Activated naive CD8-positive, alpha-beta T cell treated with anti-CD3 and anti-CD28 coated beads for 36 hours (primary cell): ENCODE results near the gene ACE. TPM values are rescaled to one million over a fixed set of nuclear protein-coding genes. Genes with fewer than 3 reads are reported as not detected.

ENCODE experiments used
- DNase-seq: peaks from one replicate; pipeline ENCODE4 v3.0.0; 2021
- H3K27ac Mint-ChIP-seq: one replicate; pipeline ENCODE4 v1.8.0; 2022; ENCODE audit warnings: mild to moderate bottlenecking, moderate library complexity, mixed read lengths
- H3K27me3 Mint-ChIP-seq: one replicate; pipeline ENCODE4 v1.8.0; 2022; ENCODE audit warnings: mild to moderate bottlenecking, mixed read lengths
- H3K36me3 Mint-ChIP-seq: one replicate; pipeline ENCODE4 v1.8.0; 2021; ENCODE audit warnings: mild to moderate bottlenecking, mixed read lengths
- H3K4me1 Mint-ChIP-seq: one replicate; pipeline ENCODE4 v1.8.0; 2021; ENCODE audit warnings: mixed read lengths
- H3K4me3 Mint-ChIP-seq: one replicate; pipeline ENCODE4 v1.8.0; 2022; ENCODE audit warnings: mild to moderate bottlenecking, moderate library complexity, mixed read lengths
- H3K9me3 Mint-ChIP-seq: one replicate; pipeline ENCODE4 v1.8.0; 2022; ENCODE audit warnings: mixed read lengths
- total RNA-seq, 2 experiments: library from RNA; stranded (reverse); gene quantifications; one replicate each; pipeline ENCODE4 v1.2.3, GENCODE V29; 2021

Gene ACE
- total RNA-seq, 2 experiments from 2014 or later: not detected

DNA sequence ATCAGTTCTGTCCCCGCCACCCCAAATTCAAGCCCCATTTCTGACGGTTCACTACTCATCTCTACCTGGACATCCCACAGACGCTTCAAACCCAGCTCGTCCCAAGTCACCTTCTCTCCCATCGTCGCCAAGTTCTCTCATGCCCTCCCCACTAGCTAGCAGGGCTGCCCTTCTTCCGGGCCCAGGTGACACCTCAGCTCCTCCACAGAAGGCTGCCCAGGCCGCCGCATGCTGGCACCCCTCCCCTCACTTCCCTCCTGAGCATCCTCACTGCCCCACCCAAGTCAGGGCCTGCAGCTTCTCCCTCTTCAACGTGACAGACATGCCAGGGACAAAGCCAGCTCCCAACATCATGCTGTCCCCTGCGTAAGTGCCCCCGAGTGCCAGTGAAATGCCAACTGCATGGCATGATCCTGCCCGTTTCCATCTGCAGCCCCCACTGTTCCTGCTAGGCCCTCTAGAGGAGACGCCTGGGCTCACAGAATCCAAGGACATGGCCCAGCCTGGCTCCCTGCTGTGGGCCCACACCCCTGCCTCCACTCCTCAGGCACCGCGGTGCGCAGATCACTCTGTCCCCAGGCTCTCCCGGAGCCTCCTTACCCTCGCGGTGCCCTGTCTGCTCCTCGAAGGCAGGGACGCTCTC lies 36.6 kb upstream of the ACE start:
- peaks cover 13% of the 10 kb centered on the region for H3K4me1 Mint-ChIP-seq
- DNase-seq: no peak
- H3K36me3 Mint-ChIP-seq: no peaks in the 10 kb centered on the region
- H3K27ac Mint-ChIP-seq: peak overlapping the region; percentile 57
- peaks cover 4% of the 10 kb centered on the region for H3K27me3 Mint-ChIP-seq
- H3K9me3 Mint-ChIP-seq: no peaks in the 10 kb centered on the region
- H3K4me3 Mint-ChIP-seq: peak overlapping the region; percentile 6

DNA sequence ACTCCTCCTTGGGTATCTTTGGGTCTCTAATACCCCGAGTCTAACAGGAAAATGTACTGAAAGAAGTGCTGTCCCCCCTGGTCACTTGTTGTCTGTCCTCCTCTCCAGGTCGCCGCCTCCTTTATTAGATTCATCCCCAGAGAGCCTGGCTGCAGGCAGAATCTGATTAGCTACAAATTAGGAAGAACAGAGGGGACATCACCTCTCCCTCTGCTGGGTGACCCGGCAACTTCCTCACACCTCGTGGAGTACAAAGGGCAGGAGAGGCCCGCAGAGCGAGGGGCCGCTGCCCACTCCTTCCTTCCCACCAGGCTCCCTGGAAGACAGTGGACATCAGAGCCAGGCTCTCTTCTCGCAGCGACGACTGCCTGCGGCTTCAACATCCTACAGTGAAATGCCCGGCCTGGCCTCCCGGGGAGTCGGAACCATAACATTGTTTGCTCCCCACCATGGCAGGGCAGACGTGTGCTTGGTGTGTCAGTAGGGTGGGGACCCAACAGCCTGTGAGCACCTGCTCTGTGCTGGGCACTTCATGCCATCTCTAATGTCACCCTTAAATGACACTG lies 36.0 kb upstream of the ACE start:
- Mint-ChIP-seq H3K36me3 (no peaks in the 10 kb centered on the region), H3K27me3 (peaks cover 4% of the 10 kb centered on the region), H3K4me1 (peaks cover 15% of the 10 kb centered on the region), H3K9me3 (no peaks in the 10 kb centered on the region), H3K27ac (no peak overlapping the region), H3K4me3 (no peak overlapping the region)
- no peak for DNase-seq

DNA sequence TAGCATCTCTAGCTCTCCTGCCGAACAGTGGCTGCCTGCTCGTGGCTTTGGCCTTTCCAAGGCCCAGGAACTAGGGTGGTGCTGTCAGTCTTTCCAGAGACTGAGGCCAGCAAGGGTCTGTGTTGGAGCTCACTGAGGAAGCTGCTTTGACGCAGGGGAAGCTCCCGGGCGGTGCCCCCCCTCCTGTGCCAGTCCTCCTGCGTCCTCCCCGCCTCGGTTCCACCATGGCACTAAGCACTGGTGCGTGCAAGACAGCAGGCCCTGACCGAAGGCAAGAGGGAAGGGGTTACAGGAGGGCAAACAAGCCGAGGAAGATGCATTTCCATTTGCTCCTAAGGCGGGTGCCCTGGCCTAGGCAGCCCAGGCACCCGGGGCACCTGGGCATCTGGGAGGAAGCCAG lies 35.2 kb upstream of the ACE start:
- no peak for DNase-seq
- H3K4me3 Mint-ChIP-seq: no peak overlapping the region
- H3K27ac Mint-ChIP-seq: no peak overlapping the region
- H3K9me3 Mint-ChIP-seq: no peaks in the 10 kb centered on the region
- no peaks in the 10 kb centered on the region for H3K36me3 Mint-ChIP-seq
- H3K27me3 Mint-ChIP-seq: peaks cover 4% of the 10 kb centered on the region
- H3K4me1 Mint-ChIP-seq: peaks cover 15% of the 10 kb centered on the region

DNA sequence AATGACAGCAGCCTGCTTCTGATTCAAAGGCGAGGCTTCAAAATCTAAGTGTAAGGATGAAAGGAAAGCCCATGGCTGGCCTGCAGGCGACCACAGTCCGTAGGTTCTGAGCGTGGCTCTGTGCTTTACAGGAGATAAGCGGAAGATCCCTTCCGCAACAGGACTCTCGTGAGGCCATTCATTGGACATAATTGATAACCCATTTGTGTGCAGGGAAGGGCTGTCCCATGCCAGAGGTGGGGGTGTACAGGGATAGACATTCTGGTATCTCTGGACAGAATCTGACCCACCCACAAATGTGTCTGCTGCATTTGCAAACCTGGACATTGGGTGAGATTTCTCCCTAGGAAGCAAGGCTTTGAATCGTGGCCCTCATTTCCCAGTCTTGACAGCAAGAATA lies 34.8 kb upstream of the ACE start:
- Mint-ChIP-seq H3K36me3 (no peaks in the 10 kb centered on the region), H3K4me3 (no peak overlapping the region)

GRCh38 chr17:63442549-63443035 lies 34.3 kb upstream of the ACE start:
- DNase-seq: no peak
- H3K4me1 Mint-ChIP-seq: peaks cover 21% of the 10 kb centered on the region
- H3K4me3 Mint-ChIP-seq: no peak overlapping the region
- H3K36me3 Mint-ChIP-seq: no peaks in the 10 kb centered on the region
- H3K27ac Mint-ChIP-seq: no peak overlapping the region
- peaks cover 4% of the 10 kb centered on the region for H3K27me3 Mint-ChIP-seq
- no peaks in the 10 kb centered on the region for H3K9me3 Mint-ChIP-seq

More for the DNA sequence above, 34.8 kb upstream of the ACE start:
- no peak overlapping the region for H3K27ac Mint-ChIP-seq
- peaks cover 16% of the 10 kb centered on the region for H3K4me1 Mint-ChIP-seq
- no peaks in the 10 kb centered on the region for H3K9me3 Mint-ChIP-seq
- H3K27me3 Mint-ChIP-seq: peaks cover 4% of the 10 kb centered on the region
- no peak for DNase-seq

- Mint-ChIP-seq H3K36me3 (no peaks in the 10 kb centered on the region), H3K27ac (no peak overlapping the region), H3K27me3 (peaks cover 4% of the 10 kb centered on the region), H3K9me3 (no peaks in the 10 kb centered on the region), H3K4me3 (no peak overlapping the region), H3K4me1 (peaks cover 21% of the 10 kb centered on the region)
- DNase-seq: no peak
These were observed 33.8 kb upstream of the ACE start for GRCh38 chr17:63443053-63443452.

DNA sequence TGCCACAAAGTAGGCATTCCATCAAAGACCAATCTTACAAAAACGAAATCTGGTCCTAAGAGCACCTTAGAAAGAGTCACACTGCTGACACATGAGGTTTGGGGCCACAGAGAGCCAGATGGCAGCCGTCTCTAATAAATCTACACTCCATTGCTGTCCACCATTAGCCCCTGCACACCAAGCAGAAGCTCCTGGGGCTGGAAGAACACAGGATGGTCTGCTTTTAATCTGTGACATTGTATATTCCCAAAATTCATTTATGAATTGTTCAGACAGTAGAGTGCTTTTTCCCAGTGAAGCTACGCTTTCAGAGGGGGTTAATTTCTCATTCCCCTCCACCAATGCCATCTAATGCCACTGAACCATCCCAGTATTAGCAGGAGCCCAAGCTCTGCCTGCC lies 32.4 kb upstream of the ACE start:
- H3K4me1 Mint-ChIP-seq: peaks cover 21% of the 10 kb centered on the region
- H3K4me3 Mint-ChIP-seq: no peak overlapping the region
- no peaks in the 10 kb centered on the region for H3K9me3 Mint-ChIP-seq
- H3K27me3 Mint-ChIP-seq: peaks cover 9% of the 10 kb centered on the region
- no peak overlapping the region for H3K27ac Mint-ChIP-seq
- DNase-seq: no peak
- H3K36me3 Mint-ChIP-seq: peaks cover 2% of the 10 kb centered on the region

DNA sequence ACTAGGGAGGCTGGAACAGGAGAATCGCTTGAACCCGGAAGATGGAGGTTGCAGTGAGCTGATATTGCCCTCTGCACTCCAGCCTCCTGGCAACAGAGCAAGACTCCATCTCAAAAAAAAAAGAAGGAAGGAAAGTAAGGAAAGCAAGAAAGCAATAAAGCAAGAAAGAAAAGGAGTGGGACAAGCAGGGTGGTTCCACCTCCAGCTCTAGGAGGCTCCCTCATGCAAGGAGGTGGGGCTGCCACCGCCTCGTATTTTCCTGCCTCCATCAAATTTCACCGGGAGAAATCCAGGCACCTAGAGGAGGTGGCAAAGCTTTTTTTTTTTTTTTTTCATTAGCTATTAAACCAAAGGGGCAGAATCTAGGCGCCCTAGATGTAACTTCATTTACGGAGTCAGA lies 31.8 kb upstream of the ACE start:
- H3K27me3 Mint-ChIP-seq: peaks cover 9% of the 10 kb centered on the region
- DNase-seq: no peak
- no peaks in the 10 kb centered on the region for H3K9me3 Mint-ChIP-seq
- peaks cover 19% of the 10 kb centered on the region for H3K4me1 Mint-ChIP-seq
- peaks cover 2% of the 10 kb centered on the region for H3K36me3 Mint-ChIP-seq
- peak overlapping the region; percentile 55 for H3K4me3 Mint-ChIP-seq
- peak overlapping the region; percentile 61 for H3K27ac Mint-ChIP-seq

- Mint-ChIP-seq H3K9me3 (no peaks in the 10 kb centered on the region), H3K36me3 (peaks cover 2% of the 10 kb centered on the region), H3K4me1 (peaks cover 19% of the 10 kb centered on the region), H3K4me3 (peak overlapping the region; percentile 55), H3K27me3 (peaks cover 9% of the 10 kb centered on the region), H3K27ac (no peak overlapping the region)
- DNase-seq: peak; percentile 61
These were observed 31.3 kb upstream of the ACE start for GRCh38 chr17:63445571-63445953.

- peak; percentile 78 for DNase-seq
- Mint-ChIP-seq H3K27ac (peak within 1 kb of the TSS; percentile 79), H3K36me3 (peaks cover 2% of the 10 kb centered on the region), H3K9me3 (no peaks in the 10 kb centered on the region), H3K4me1 (peaks cover 21% of the 10 kb centered on the region), H3K4me3 (peak within 1 kb of the TSS; percentile 67), H3K27me3 (peaks cover 9% of the 10 kb centered on the region)
These were observed 30.7 kb upstream of the ACE start, which contains the start of gene CYB561 for GRCh38 chr17:63445954-63446752. TSS of gene CYB561 (minus strand) at chr17:63446306. CDS start at chr17:63437547, 8,759 bp downstream.

DNA sequence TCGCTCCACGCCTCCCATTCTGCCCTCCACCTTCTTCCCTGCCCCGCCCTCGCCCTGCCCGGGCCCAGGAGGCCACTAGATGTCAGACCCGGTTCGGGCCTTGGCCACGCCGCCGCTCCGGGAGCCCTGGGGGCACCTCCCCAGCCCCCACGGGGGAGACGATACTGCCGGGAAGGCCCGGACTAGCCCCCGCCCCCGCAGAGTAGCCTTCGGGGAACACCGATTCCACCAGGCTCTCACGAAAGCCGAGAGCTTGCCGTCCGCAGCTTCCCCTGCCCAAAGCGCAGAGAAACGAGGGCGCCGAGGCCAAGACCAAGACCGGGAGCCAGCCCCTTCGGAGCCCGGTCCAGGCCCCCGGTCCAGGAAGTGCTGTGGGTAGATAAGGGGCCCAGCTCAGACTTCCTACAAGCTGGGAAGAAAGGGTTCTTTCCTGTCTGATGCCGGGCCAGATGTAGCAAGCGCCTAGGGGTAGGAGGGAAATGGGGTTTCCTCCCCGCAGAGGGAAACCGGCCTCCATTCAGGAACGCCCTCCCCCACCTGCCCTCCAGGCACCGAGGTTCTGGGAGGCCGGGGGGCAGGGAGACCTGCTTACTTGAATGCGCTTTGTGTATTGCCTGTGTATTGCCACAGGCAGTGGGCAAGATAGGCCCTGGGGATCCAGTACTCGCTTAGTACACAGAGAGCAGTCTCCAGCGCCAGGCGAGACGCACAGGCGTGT lies 29.9 kb upstream of the ACE start:
- Mint-ChIP-seq H3K4me3 (peak overlapping the region; percentile 67), H3K36me3 (peaks cover 2% of the 10 kb centered on the region), H3K4me1 (peaks cover 21% of the 10 kb centered on the region), H3K27me3 (peaks cover 9% of the 10 kb centered on the region), H3K27ac (peak overlapping the region; percentile 79), H3K9me3 (no peaks in the 10 kb centered on the region)
- peak; percentile 62 for DNase-seq

- Mint-ChIP-seq H3K27ac (peak overlapping the region; percentile 79), H3K27me3 (peaks cover 9% of the 10 kb centered on the region), H3K36me3 (peaks cover 2% of the 10 kb centered on the region), H3K4me1 (peaks cover 19% of the 10 kb centered on the region), H3K9me3 (no peaks in the 10 kb centered on the region), H3K4me3 (peak overlapping the region; percentile 67)
- no peak for DNase-seq
These were observed 29.3 kb upstream of the ACE start for GRCh38 chr17:63447471-63448009.

DNA sequence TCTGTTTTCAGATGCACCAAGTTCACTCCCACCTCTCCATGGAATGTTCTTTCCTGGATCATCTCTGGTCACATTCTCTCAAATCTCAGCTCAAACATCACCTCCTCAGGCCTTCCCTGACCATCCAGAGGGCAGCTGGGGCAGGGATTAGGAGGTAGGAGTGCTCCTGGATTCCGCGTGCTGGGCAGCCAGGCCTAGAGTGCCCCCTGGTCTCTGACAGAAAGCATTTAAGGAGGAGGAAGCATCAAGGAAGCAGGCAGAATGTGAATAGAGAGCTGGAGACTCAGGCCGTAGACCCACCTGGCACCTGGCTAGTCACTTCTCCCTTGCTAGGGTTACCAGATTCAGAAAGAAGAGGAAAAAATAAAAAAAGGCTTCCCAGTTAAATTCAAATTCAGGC lies 28.2 kb upstream of the ACE start:
- no peak for DNase-seq
- peaks cover 2% of the 10 kb centered on the region for H3K36me3 Mint-ChIP-seq
- H3K4me1 Mint-ChIP-seq: peaks cover 18% of the 10 kb centered on the region
- H3K27ac Mint-ChIP-seq: no peak overlapping the region
- peaks cover 9% of the 10 kb centered on the region for H3K27me3 Mint-ChIP-seq
- no peaks in the 10 kb centered on the region for H3K9me3 Mint-ChIP-seq
- no peak overlapping the region for H3K4me3 Mint-ChIP-seq

- H3K9me3 Mint-ChIP-seq: no peaks in the 10 kb centered on the region
- H3K4me1 Mint-ChIP-seq: peaks cover 17% of the 10 kb centered on the region
- peaks cover 2% of the 10 kb centered on the region for H3K36me3 Mint-ChIP-seq
- H3K27me3 Mint-ChIP-seq: peaks cover 5% of the 10 kb centered on the region
- no peak overlapping the region for H3K4me3 Mint-ChIP-seq
- no peak overlapping the region for H3K27ac Mint-ChIP-seq
- no peak for DNase-seq
These were observed 26.3 kb upstream of the ACE start for GRCh38 chr17:63450551-63450950.
